Gastrocnemius medialis (tissue), 4 donors: Measurements from ENCODE around the gene GPRC5D. TPM values are rescaled to one million over a fixed set of nuclear protein-coding genes. Genes with fewer than 3 reads are reported as not detected.

ENCODE experiments used
- ATAC-seq, 2 donors: fragments of 150-250 bp; one replicate each; pipeline ENCODE4 v1.9.1; 2016
- DNase-seq, 2 donors: peaks; one replicate each; pipeline ENCODE4 v3.0.0-alpha.2; 2019
- H3K27ac ChIP-seq, 4 donors: fragments of 200-600 bp; sonication (generic); 1 replicate in 1 of 4; 2 replicates in 3 of 4; pipeline ENCODE4 v1.5.1; 2016 to 2018; ENCODE audit warnings: mild to moderate bottlenecking in 2 of 4, moderate library complexity in 1 of 4
- H3K27me3 ChIP-seq, 3 donors: fragments of 200-600 bp; sonication (generic) in 2 of 3; 1 replicate in 1 of 3; 2 replicates in 2 of 3; pipeline versions ENCODE4 v1.5.1 to v1.6.0; 2016 to 2019; ENCODE audit warnings: mild to moderate bottlenecking in 1 of 3, moderate library complexity in 1 of 3
- H3K36me3 ChIP-seq, 2 donors: fragments of 200-600 bp; sonication (generic) in 1 of 2; one replicate each; pipeline ENCODE4 v1.5.1; 2017 to 2018
- H3K4me1 ChIP-seq, 2 donors: fragments of 200-600 bp; sonication (generic) in 1 of 2; one replicate each; pipeline ENCODE4 v1.5.1; 2016 to 2017; ENCODE audit warnings: mild to moderate bottlenecking in 2 of 2
- H3K4me3 ChIP-seq, 4 donors: fragments of 200-600 bp; sonication (generic) in 3 of 4; 1 replicate in 1 of 4; 2 replicates in 3 of 4; pipeline ENCODE4 v1.5.1; 2016 to 2019; ENCODE audit warnings: mild to moderate bottlenecking in 2 of 4
- H3K9me3 ChIP-seq, 3 donors: fragments of 200-600 bp; sonication (generic) in 2 of 3; 1 replicate in 1 of 3; 2 replicates in 2 of 3; pipeline ENCODE4 v1.5.1; 2016 to 2019
- POLR2A ChIP-seq, 2 donors: fragments of 450-650 bp; IDR thresholded peaks; one replicate each; pipeline ENCODE4 v1.6.1; 2017; ENCODE audit warnings: antibody characterized with exemption in 2 of 2, mild to moderate bottlenecking in 2 of 2, moderate library complexity in 2 of 2
- in situ Hi-C, 4 donors: fragments of 200-750 bp; cut with MboI; loops; one replicate each; pipeline versions ENCODE4 v1.15.0 to v1.8.0; 2017; ENCODE audit warnings: low sequenced_read_pairs in 4 of 4
- intact Hi-C: fragments of 100-400 bp; cut with DNase I; formaldehyde crosslinking; loops from one replicate; pipeline ENCODE4 v1.15.1; 2023; ENCODE audit warnings: low total_unique reads
- total RNA-seq, 4 donors: library from RNA; depleted of rRNA; stranded (reverse); fragments of >200 nt; gene quantifications; one replicate each; pipeline versions ENCODE4 v1.1.0 to v1.2.3, GENCODE V29; 2016
- TF ChIP-seq, protein P1 (sequence below), 5 experiments: fragments of 450-650 bp in 3 of 5; fragments of 200-600 bp in 2 of 5; sonication (generic) in 2 of 5; IDR thresholded peaks in 4 of 5; conservative IDR thresholded peaks in 1 of 5; 1 replicate in 4 of 5; 2 replicates in 1 of 5; pipeline ENCODE4 v1.5.1; 2016 to 2019; ENCODE audit warnings: antibody characterized with exemption in 5 of 5, mild to moderate bottlenecking in 3 of 5, moderate library complexity in 3 of 5

The GPRC5D gene
- total RNA-seq, 4 donors from 2014 or later: not detected

- Histone ChIP-seq H3K36me3 (no peaks in the 10 kb centered on the region), H3K27me3 (no peaks in the 10 kb centered on the region), H3K27ac (no peak overlapping the region), H3K9me3 (no peaks in the 10 kb centered on the region), H3K4me3 (no peak overlapping the region), H3K4me1 (no peaks in the 10 kb centered on the region)
- intact Hi-C loops: no loop called here
- TF ChIP-seq, protein P1, sequence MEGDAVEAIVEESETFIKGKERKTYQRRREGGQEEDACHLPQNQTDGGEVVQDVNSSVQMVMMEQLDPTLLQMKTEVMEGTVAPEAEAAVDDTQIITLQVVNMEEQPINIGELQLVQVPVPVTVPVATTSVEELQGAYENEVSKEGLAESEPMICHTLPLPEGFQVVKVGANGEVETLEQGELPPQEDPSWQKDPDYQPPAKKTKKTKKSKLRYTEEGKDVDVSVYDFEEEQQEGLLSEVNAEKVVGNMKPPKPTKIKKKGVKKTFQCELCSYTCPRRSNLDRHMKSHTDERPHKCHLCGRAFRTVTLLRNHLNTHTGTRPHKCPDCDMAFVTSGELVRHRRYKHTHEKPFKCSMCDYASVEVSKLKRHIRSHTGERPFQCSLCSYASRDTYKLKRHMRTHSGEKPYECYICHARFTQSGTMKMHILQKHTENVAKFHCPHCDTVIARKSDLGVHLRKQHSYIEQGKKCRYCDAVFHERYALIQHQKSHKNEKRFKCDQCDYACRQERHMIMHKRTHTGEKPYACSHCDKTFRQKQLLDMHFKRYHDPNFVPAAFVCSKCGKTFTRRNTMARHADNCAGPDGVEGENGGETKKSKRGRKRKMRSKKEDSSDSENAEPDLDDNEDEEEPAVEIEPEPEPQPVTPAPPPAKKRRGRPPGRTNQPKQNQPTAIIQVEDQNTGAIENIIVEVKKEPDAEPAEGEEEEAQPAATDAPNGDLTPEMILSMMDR (IDR thresholded peaks at IDR 0.05 in 4 of 5, conservative IDR thresholded peaks at IDR 0.05 in 1 of 5): no peak
- no peak for TF ChIP-seq POLR2A (IDR thresholded peaks at IDR 0.05)
- in situ Hi-C loops: loop anchor here in 2 of 4 donors (25.0 kb wide), 2 partner anchors 164 to 1239 kb away; no protein-coding TSS in a partner anchor
- no peak for DNase-seq
- ATAC-seq: no peak
These were observed 29.0 kb downstream of the GPRC5D start for GRCh38 chr12:12922978-12923377.

- in situ Hi-C loops (loop anchor here in 2 of 4 donors (25.0 kb wide), 2 partner anchors 165 to 1240 kb away; no protein-coding TSS in a partner anchor), intact Hi-C loops (no loop called here)
- TF ChIP-seq, protein P1 (IDR thresholded peaks at IDR 0.05 in 4 of 5, conservative IDR thresholded peaks at IDR 0.05 in 1 of 5): no peak
- TF ChIP-seq POLR2A (IDR thresholded peaks at IDR 0.05): no peak
- DNase-seq: no peak
- Histone ChIP-seq H3K4me3 (no peak overlapping the region), H3K27me3 (no peaks in the 10 kb centered on the region), H3K4me1 (no peaks in the 10 kb centered on the region), H3K36me3 (no peaks in the 10 kb centered on the region), H3K27ac (no peak overlapping the region), H3K9me3 (no peaks in the 10 kb centered on the region)
- ATAC-seq: peak; percentile 71 to 73
These were observed 29.8 kb downstream of the GPRC5D start for GRCh38 chr12:12922191-12922616.

- H3K9me3 ChIP-seq: no peaks in the 10 kb centered on the region
- H3K27ac ChIP-seq: no peak overlapping the region
- DNase-seq: no peak
- no peak overlapping the region for H3K4me3 ChIP-seq
- intact Hi-C loops (loop anchor here (5.0 kb wide), 1 partner anchor 182 kb away; the partner anchor contains the start of gene GSG1), in situ Hi-C loops (loop anchor here in 3 of 4 donors (5.0 to 25.0 kb wide), 6 partner anchors 62 to 1242 kb away; no protein-coding TSS in a partner anchor)
- no peaks in the 10 kb centered on the region for H3K4me1 ChIP-seq
- ATAC-seq: no peak
- no peak for TF ChIP-seq POLR2A (IDR thresholded peaks at IDR 0.05)
- TF ChIP-seq, protein P1 (IDR thresholded peaks at IDR 0.05 in 4 of 5, conservative IDR thresholded peaks at IDR 0.05 in 1 of 5): no peak
- H3K27me3 ChIP-seq: no peaks in the 10 kb centered on the region
- no peaks in the 10 kb centered on the region for H3K36me3 ChIP-seq
These were observed 32.1 kb downstream of the GPRC5D start for GRCh38 chr12:12919666-12920435.

GRCh38 chr12:12918781-12919389, 33.1 kb downstream of the GPRC5D start:
- ATAC-seq (no peak), DNase-seq (no peak)
- no peaks in the 10 kb centered on the region for H3K9me3 ChIP-seq
- no peak overlapping the region for H3K27ac ChIP-seq
- intact Hi-C loops (loop anchor here (5.0 kb wide), 1 partner anchor 183 kb away; the partner anchor contains the start of gene GSG1), in situ Hi-C loops (loop anchor here in 3 of 4 donors (5.0 to 25.0 kb wide), 6 partner anchors 63 to 1243 kb away; no protein-coding TSS in a partner anchor)
- no peaks in the 10 kb centered on the region for H3K27me3 ChIP-seq
- no peaks in the 10 kb centered on the region for H3K4me1 ChIP-seq
- H3K4me3 ChIP-seq: no peak overlapping the region
- no peaks in the 10 kb centered on the region for H3K36me3 ChIP-seq
- TF ChIP-seq, protein P1 (IDR thresholded peaks at IDR 0.05 in 4 of 5, conservative IDR thresholded peaks at IDR 0.05 in 1 of 5): no peak
- TF ChIP-seq POLR2A (IDR thresholded peaks at IDR 0.05): no peak
